Chondrocyte (in vitro differentiated cells): Measurements from ENCODE around the gene KAZN. TPM values are rescaled to one million over a fixed set of nuclear protein-coding genes. Genes with fewer than 3 reads are reported as not detected.

Experiments used
- DNase-seq: peaks from one replicate; pipeline ENCODE4 v3.0.0; 2021; ENCODE audit warnings: mixed read lengths, low spot score
- H3K27ac Mint-ChIP-seq: one replicate; pipeline ENCODE4 v1.8.0; 2021; ENCODE audit warnings: mild to moderate bottlenecking, moderate library complexity, mixed read lengths; ENCODE audit not compliant: unreplicated experiment
- H3K27me3 Mint-ChIP-seq: 2 replicates; pipeline ENCODE4 v1.8.0; 2021; ENCODE audit warnings: low read depth, mixed read lengths
- H3K36me3 Mint-ChIP-seq: 2 replicates; pipeline ENCODE4 v1.8.0; 2021; ENCODE audit warnings: low read depth, mixed read lengths
- H3K4me1 Mint-ChIP-seq: 2 replicates; pipeline ENCODE4 v1.8.0; 2021; ENCODE audit warnings: low read depth, mild to moderate bottlenecking, mixed read lengths
- H3K4me3 Mint-ChIP-seq: one replicate; pipeline ENCODE4 v1.8.0; 2021; ENCODE audit warnings: mild to moderate bottlenecking, moderate library complexity, mixed read lengths; ENCODE audit not compliant: unreplicated experiment
- H3K9me3 Mint-ChIP-seq: 2 replicates; pipeline ENCODE4 v1.8.0; 2021; ENCODE audit warnings: low read depth, mixed read lengths
- total RNA-seq: library from RNA; stranded (reverse); gene quantifications from 3 replicates; pipeline ENCODE4 v1.2.1, GENCODE V29; 2021
- TF ChIP-seq, protein P1 (sequence below): fragments of 200-600 bp; sonication (generic); IDR thresholded peaks from 2 replicates; pipeline ENCODE4 v1.5.0; 2021; ENCODE audit warnings: antibody characterized with exemption, mild to moderate bottlenecking, moderate library complexity

KAZN gene
- total RNA-seq, 1 donor from 2014 or later: 29.6 TPM

- no peak for DNase-seq
- H3K27ac Mint-ChIP-seq: no peak overlapping the region
- peaks cover 1% of the 10 kb centered on the region for H3K36me3 Mint-ChIP-seq
- no peak overlapping the region for H3K4me3 Mint-ChIP-seq
- TF ChIP-seq, protein P1, sequence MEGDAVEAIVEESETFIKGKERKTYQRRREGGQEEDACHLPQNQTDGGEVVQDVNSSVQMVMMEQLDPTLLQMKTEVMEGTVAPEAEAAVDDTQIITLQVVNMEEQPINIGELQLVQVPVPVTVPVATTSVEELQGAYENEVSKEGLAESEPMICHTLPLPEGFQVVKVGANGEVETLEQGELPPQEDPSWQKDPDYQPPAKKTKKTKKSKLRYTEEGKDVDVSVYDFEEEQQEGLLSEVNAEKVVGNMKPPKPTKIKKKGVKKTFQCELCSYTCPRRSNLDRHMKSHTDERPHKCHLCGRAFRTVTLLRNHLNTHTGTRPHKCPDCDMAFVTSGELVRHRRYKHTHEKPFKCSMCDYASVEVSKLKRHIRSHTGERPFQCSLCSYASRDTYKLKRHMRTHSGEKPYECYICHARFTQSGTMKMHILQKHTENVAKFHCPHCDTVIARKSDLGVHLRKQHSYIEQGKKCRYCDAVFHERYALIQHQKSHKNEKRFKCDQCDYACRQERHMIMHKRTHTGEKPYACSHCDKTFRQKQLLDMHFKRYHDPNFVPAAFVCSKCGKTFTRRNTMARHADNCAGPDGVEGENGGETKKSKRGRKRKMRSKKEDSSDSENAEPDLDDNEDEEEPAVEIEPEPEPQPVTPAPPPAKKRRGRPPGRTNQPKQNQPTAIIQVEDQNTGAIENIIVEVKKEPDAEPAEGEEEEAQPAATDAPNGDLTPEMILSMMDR: no peak
- no peaks in the 10 kb centered on the region for H3K27me3 Mint-ChIP-seq
- H3K4me1 Mint-ChIP-seq: no peaks in the 10 kb centered on the region
- H3K9me3 Mint-ChIP-seq: peaks cover 27% of the 10 kb centered on the region
Observed at GRCh38 chr1:14642712-14643111, 44.2 kb downstream of the KAZN start.

- no peaks in the 10 kb centered on the region for H3K4me1 Mint-ChIP-seq
- TF ChIP-seq, protein P1: no peak
- H3K4me3 Mint-ChIP-seq: no peak overlapping the region
- no peak overlapping the region for H3K27ac Mint-ChIP-seq
- no peak for DNase-seq
- peaks cover 21% of the 10 kb centered on the region for H3K9me3 Mint-ChIP-seq
- H3K36me3 Mint-ChIP-seq: peaks cover 1% of the 10 kb centered on the region
- H3K27me3 Mint-ChIP-seq: peaks cover 3% of the 10 kb centered on the region
Observed at GRCh38 chr1:14646973-14647372, 48.5 kb downstream of the KAZN start.

DNA sequence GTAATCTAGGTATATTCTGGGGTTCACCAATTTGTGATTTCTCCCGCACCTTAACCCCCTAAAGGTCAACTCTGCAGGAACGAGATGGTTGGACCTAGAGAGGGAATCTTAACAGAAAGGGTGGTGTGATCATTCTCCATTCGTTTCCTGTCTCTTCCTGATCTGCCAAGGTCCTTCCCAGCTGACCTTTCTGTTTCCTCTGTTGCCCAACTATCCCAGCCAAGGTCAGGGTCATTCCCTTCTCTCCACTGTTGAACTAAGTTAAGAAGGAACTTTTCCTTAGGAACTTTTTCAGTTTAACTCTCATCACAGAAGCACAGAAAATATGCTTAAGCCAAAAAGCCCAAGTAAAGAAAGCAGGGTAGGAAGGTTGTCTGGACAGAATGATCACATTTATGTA lies 49.3 kb downstream of the KAZN start:
- no peaks in the 10 kb centered on the region for H3K4me1 Mint-ChIP-seq
- peaks cover 3% of the 10 kb centered on the region for H3K27me3 Mint-ChIP-seq
- TF ChIP-seq, protein P1: no peak
- DNase-seq: no peak
- peaks cover 1% of the 10 kb centered on the region for H3K36me3 Mint-ChIP-seq
- peaks cover 18% of the 10 kb centered on the region for H3K9me3 Mint-ChIP-seq
- H3K4me3 Mint-ChIP-seq: no peak overlapping the region
- no peak overlapping the region for H3K27ac Mint-ChIP-seq

DNA sequence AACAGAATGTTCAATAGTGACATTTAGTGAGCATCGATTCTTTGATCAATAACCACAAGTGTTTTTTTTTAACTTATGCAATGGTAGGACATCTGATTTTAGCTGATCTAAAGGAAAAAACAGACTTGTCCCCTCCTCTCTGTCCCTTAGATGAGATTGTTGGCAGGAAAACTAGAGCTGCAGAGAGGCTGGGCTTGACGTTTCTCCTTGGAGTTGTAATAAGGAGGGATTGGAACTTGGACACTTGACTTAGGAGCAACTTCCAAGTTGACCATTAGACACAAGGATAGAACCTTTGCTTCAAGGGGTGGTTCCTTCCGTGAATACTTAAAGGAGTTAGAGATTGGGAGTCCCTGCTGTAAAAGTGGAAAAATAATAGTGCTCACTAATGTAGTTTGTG lies 49.9 kb downstream of the KAZN start:
- Mint-ChIP-seq H3K36me3 (peaks cover 1% of the 10 kb centered on the region), H3K4me1 (no peaks in the 10 kb centered on the region), H3K27ac (no peak overlapping the region), H3K27me3 (peaks cover 3% of the 10 kb centered on the region), H3K9me3 (peaks cover 15% of the 10 kb centered on the region), H3K4me3 (no peak overlapping the region)
- DNase-seq: no peak
- TF ChIP-seq, protein P1: no peak

DNA sequence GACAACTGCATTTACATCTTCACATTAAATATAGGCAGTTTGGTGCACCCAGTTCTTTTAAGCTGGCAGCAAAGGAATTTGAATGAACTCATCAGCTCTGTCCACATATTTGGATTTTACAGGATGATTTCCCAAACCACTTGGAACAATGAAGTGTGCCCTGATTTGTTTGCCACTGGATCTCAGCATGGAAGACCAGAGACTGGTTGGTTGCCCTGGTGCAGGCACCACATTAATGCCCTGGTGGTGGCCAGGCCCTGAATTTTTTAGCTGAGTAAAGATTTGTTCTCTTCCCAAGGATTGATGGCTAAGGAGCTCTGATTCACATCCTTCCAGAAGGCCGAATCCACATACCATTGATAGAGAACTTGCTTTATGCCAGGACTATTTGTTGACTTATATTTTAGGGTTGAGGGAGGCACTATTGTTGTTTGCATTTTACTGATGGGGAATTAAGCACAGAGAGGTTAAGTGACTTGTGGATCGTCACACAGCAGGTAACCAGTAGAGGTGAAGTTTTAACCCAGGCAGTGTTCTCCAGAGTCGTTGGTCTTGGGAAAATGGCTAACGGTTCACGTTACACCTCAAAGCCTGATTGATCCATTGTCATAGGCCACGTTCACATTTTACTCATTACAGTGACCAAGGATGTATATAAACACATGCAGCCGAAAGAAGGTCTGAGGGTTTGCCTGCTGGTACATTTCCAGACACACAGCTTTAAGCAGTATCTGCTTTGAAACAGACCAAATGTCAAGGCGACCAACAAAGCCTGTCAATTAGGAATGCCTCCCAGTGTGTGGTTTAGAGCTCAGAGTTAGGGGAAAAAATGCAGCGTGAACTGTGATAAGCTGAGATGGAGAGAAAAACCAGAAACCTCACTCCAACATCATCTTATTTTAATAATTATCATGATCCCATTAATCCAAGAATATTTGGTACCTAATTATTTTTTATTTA lies 50.7 kb downstream of the KAZN start:
- peaks cover 1% of the 10 kb centered on the region for H3K36me3 Mint-ChIP-seq
- peaks cover 3% of the 10 kb centered on the region for H3K27me3 Mint-ChIP-seq
- DNase-seq: no peak
- H3K9me3 Mint-ChIP-seq: peaks cover 14% of the 10 kb centered on the region
- H3K27ac Mint-ChIP-seq: no peak overlapping the region
- no peak overlapping the region for H3K4me3 Mint-ChIP-seq
- H3K4me1 Mint-ChIP-seq: no peaks in the 10 kb centered on the region
- TF ChIP-seq, protein P1: no peak
